Measurements from ENCODE around the gene PTPN5.
"Not testable (repeated sequence)": the region's sequence is repeated elsewhere in the genome, so short reads cannot be mapped to it uniquely, and the experiment has no call there.

Gene PTPN5

DNA sequence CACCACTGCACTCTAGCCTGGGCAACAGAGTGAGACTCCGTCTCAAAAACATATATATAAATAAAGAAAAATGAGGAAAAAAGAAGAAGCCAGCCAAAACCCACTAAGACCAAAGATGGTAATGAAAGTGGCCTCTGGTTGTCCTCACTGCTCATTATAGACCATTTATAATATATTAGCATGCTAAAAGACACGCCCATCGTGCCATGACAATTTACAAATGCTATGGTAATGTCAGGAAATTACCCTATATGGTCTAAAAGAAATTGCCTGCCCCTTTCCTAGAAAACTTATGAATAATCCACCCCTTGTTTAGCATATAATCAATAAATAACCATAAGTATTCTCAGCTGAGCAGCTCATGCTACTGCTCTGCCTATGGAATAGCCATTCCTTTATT, 109.1 kb downstream of the PTPN5 start:
- no peak for DNase-seq (ENCODE audit: low read depth, low spot score)

- not testable (repeated sequence) for DNase-seq (ENCODE audit: low read depth, low spot score)
These were observed 109.6 kb downstream of the PTPN5 start for GRCh38 chr11:18681949-18682348.

All from brain pericyte (primary cell).